ENCODE data around the gene SLC25A14. TPM values are rescaled to one million over a fixed set of nuclear protein-coding genes. Genes with fewer than 3 reads are reported as not detected.

SLC25A14 gene
- total and polyA plus RNA-seq, 2 experiments from 2014 or later, result 8.3 to 14.9 TPM

DNA sequence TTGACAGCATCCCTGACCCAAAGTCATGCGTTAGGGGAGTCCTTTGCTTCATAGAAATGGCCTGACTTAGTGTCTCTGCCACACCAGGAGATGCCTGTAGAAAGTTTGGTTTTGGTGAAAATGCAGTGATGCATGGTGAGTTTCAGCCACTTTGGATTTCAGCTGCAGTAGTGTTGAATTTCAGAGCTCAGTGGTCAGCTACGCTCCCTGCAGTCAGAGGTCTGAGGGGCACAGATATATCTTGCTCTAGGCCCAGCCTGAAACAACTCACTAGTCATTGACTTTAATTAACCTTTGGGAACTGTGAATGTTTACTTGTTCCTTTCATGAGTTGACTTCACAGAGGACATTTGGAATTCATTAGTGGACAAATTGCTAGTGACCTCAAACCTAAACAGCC lies 79.5 kb downstream of the SLC25A14 start:
- Histone ChIP-seq H3K27ac (ENCODE audit: low read depth) (no peak overlapping the region), H4K20me1 (replicated peaks; ENCODE audit: insufficient read depth) (no peaks in the 10 kb centered on the region), H2AFZ (no peak overlapping the region), H3K4me2 (peak overlapping the region; percentile 32; the same call in 1 of the 2 replicates), H3K9me2 (ENCODE audit: insufficient read depth) (no peaks in the 10 kb centered on the region), H3K36me3 (ENCODE audit: insufficient read depth) (no peaks in the 10 kb centered on the region), H3F3A (replicated peaks; ENCODE audit: low read depth) (no peaks in the 10 kb centered on the region), H3K4me3 (no peak overlapping the region), H3K79me2 (replicated peaks; ENCODE audit: insufficient read depth) (no peaks in the 10 kb centered on the region), H3K27me3 (ENCODE audit: insufficient read depth) (no peaks in the 10 kb centered on the region), H3K4me1 (ENCODE audit: insufficient read depth) (peaks cover 8% of the 10 kb centered on the region; the same call in 1 of the 2 replicates)
- TF ChIP-seq STAT1 (IDR thresholded peaks at IDR 0.05; ENCODE audit: unreplicated experiment) (no peak), POLR2AphosphoS5 (IDR thresholded peaks at IDR 0.05; ENCODE audit: low read depth) (no peak), NANOG (IDR thresholded peaks at IDR 0.05; ENCODE audit: borderline replicate concordance) (no peak), CTCF (conservative IDR thresholded peaks at IDR 0.05; ENCODE audit: low read depth in 2 of 2) (no peak), ZNF114 (CRISPR knock-in tag; IDR thresholded peaks at IDR 0.05) (no peak), EZH2 (IDR thresholded peaks at IDR 0.05; ENCODE audit: low read depth, unreplicated experiment) (no peak), CREB1 (CRISPR knock-in tag; IDR thresholded peaks at IDR 0.05; ENCODE audit: low read depth) (no peak)
- TF ChIP-seq, protein P1, sequence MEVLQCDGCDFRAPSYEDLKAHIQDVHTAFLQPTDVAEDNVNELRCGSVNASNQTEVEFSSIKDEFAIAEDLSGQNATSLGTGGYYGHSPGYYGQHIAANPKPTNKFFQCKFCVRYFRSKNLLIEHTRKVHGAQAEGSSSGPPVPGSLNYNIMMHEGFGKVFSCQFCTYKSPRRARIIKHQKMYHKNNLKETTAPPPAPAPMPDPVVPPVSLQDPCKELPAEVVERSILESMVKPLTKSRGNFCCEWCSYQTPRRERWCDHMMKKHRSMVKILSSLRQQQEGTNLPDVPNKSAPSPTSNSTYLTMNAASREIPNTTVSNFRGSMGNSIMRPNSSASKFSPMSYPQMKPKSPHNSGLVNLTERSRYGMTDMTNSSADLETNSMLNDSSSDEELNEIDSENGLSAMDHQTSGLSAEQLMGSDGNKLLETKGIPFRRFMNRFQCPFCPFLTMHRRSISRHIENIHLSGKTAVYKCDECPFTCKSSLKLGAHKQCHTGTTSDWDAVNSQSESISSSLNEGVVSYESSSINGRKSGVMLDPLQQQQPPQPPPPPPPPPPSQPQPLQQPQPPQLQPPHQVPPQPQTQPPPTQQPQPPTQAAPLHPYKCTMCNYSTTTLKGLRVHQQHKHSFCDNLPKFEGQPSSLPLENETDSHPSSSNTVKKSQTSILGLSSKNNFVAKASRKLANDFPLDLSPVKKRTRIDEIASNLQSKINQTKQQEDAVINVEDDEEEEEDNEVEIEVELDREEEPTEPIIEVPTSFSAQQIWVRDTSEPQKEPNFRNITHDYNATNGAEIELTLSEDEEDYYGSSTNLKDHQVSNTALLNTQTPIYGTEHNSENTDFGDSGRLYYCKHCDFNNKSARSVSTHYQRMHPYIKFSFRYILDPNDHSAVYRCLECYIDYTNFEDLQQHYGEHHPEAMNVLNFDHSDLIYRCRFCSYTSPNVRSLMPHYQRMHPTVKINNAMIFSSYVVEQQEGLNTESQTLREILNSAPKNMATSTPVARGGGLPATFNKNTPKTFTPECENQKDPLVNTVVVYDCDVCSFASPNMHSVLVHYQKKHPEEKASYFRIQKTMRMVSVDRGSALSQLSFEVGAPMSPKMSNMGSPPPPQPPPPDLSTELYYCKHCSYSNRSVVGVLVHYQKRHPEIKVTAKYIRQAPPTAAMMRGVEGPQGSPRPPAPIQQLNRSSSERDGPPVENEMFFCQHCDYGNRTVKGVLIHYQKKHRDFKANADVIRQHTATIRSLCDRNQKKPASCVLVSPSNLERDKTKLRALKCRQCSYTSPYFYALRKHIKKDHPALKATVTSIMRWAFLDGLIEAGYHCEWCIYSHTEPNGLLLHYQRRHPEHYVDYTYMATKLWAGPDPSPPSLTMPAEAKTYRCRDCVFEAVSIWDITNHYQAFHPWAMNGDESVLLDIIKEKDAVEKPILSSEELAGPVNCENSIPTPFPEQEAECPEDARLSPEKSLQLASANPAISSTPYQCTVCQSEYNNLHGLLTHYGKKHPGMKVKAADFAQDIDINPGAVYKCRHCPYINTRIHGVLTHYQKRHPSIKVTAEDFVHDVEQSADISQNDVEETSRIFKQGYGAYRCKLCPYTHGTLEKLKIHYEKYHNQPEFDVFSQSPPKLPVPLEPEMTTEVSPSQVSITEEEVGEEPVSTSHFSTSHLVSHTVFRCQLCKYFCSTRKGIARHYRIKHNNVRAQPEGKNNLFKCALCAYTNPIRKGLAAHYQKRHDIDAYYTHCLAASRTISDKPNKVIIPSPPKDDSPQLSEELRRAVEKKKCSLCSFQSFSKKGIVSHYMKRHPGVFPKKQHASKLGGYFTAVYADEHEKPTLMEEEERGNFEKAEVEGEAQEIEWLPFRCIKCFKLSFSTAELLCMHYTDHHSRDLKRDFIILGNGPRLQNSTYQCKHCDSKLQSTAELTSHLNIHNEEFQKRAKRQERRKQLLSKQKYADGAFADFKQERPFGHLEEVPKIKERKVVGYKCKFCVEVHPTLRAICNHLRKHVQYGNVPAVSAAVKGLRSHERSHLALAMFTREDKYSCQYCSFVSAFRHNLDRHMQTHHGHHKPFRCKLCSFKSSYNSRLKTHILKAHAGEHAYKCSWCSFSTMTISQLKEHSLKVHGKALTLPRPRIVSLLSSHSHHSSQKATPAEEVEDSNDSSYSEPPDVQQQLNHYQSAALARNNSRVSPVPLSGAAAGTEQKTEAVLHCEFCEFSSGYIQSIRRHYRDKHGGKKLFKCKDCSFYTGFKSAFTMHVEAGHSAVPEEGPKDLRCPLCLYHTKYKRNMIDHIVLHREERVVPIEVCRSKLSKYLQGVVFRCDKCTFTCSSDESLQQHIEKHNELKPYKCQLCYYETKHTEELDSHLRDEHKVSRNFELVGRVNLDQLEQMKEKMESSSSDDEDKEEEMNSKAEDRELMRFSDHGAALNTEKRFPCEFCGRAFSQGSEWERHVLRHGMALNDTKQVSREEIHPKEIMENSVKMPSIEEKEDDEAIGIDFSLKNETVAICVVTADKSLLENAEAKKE (CRISPR knock-in tag; IDR thresholded peaks at IDR 0.05), result no peak
- TF ChIP-seq, protein P2, sequence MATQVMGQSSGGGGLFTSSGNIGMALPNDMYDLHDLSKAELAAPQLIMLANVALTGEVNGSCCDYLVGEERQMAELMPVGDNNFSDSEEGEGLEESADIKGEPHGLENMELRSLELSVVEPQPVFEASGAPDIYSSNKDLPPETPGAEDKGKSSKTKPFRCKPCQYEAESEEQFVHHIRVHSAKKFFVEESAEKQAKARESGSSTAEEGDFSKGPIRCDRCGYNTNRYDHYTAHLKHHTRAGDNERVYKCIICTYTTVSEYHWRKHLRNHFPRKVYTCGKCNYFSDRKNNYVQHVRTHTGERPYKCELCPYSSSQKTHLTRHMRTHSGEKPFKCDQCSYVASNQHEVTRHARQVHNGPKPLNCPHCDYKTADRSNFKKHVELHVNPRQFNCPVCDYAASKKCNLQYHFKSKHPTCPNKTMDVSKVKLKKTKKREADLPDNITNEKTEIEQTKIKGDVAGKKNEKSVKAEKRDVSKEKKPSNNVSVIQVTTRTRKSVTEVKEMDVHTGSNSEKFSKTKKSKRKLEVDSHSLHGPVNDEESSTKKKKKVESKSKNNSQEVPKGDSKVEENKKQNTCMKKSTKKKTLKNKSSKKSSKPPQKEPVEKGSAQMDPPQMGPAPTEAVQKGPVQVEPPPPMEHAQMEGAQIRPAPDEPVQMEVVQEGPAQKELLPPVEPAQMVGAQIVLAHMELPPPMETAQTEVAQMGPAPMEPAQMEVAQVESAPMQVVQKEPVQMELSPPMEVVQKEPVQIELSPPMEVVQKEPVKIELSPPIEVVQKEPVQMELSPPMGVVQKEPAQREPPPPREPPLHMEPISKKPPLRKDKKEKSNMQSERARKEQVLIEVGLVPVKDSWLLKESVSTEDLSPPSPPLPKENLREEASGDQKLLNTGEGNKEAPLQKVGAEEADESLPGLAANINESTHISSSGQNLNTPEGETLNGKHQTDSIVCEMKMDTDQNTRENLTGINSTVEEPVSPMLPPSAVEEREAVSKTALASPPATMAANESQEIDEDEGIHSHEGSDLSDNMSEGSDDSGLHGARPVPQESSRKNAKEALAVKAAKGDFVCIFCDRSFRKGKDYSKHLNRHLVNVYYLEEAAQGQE (IDR thresholded peaks at IDR 0.05; ENCODE audit: unreplicated experiment), result no peak
- TF ChIP-seq, protein P3, sequence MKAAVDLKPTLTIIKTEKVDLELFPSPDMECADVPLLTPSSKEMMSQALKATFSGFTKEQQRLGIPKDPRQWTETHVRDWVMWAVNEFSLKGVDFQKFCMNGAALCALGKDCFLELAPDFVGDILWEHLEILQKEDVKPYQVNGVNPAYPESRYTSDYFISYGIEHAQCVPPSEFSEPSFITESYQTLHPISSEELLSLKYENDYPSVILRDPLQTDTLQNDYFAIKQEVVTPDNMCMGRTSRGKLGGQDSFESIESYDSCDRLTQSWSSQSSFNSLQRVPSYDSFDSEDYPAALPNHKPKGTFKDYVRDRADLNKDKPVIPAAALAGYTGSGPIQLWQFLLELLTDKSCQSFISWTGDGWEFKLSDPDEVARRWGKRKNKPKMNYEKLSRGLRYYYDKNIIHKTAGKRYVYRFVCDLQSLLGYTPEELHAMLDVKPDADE (IDR thresholded peaks at IDR 0.05), result no peak
- peaks cover 2% of the 10 kb centered on the region; the same call in 1 of the 3 replicates for H3K36me3 Mint-ChIP-seq (ENCODE audit: low read depth)
- DNase-seq (ENCODE audit: low spot score) (no peak), ATAC-seq (no peak)
- no peaks in the 10 kb centered on the region for H3K27me3 Mint-ChIP-seq (ENCODE audit: insufficient read depth, low read depth, poor library complexity)
- H3K4me1 Mint-ChIP-seq, result peaks cover 16% of the 10 kb centered on the region
- H3K27ac Mint-ChIP-seq, result no peak overlapping the region
- H3K9me3 Mint-ChIP-seq, result no peaks in the 10 kb centered on the region
- no peak overlapping the region for H3K4me3 Mint-ChIP-seq

Measured in GM23338 (cell line).